Right ventricle myocardium inferior (tissue), 1 donor: ENCODE measurements around the gene EPO. TPM values are rescaled to one million over a fixed set of nuclear protein-coding genes. Genes with fewer than 3 reads are reported as not detected.

Experiments
- ATAC-seq: fragments of 200-7000 bp; cut with Tn5 transposase; one replicate; pipeline ENCODE4 v1.9.1; 2020; ENCODE audit warnings: mild to moderate bottlenecking, moderate library complexity
- DNase-seq: peaks from one replicate; pipeline ENCODE4 v3.0.0; 2021; ENCODE audit errors: missing footprints
- intact Hi-C: fragments of 100-400 bp; cut with DNase I; formaldehyde crosslinking; loops from one replicate; pipeline ENCODE4 v1.11.0; 2022
- total RNA-seq: library from RNA; stranded (reverse); fragmentation: NEBNext Ultra II Directional; extraction: Animal tissue kit (Norgen Biotek cat#: 25700); gene quantifications from one replicate; pipeline ENCODE4 v1.2.1, GENCODE V29; 2021
- donor health status: DM: no; HTN: yes; CAD: no; lungs with severe emphysema.

The EPO gene
- total RNA-seq, 1 donor from 2014 or later: not detected

DNA sequence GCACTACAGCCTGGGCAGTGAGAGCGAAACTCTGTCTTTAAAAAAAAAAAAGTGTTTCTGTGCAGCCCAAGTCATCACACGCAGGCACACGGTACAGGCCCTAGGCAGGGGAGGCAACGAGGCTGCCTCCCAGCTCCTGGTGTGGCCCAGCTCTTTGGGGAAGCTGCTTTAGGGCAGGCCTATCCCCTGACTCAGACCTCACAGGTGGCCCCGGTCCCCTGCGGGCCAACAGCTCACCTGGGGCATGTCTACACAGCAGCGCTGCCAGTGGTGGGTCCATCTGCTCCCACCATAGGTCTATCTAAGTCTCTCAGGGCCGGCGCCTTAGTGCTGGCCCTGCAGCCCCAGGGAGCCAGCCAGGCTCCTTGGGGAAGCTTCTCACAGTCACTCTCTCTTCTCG is 44.6 kb downstream of the EPO start:
- intact Hi-C loops: no loop called here
- no peak for DNase-seq
- no peak for ATAC-seq

- ATAC-seq: no peak
- DNase-seq: no peak
- intact Hi-C loops: no loop called here
Measured at GRCh38 chr7:100765250-100765649, 45.0 kb downstream of the EPO start.

GRCh38 chr7:100768784-100769183 is 48.5 kb downstream of the EPO start:
- ATAC-seq: no peak
- intact Hi-C loops: no loop called here
- no peak for DNase-seq

Other genes with a start within 250 kb of the EPO start
- gene TSC22D4, start 241.3 kb upstream of the EPO start, total RNA-seq: 50.3 TPM
- 0.54 TPM for gene NYAP1, start 236.5 kb upstream of the EPO start, total RNA-seq
- 21.5 TPM for gene AGFG2, start 181.3 kb upstream of the EPO start, total RNA-seq
- 0.84 TPM for gene SAP25, start 146.6 kb upstream of the EPO start, total RNA-seq
- gene LRCH4, start 134.3 kb upstream of the EPO start, total RNA-seq: 29.3 TPM
- gene FBXO24, start 134.1 kb upstream of the EPO start, total RNA-seq: 0.41 TPM
- gene PCOLCE, start 118.1 kb upstream of the EPO start, total RNA-seq: 56.0 TPM
- 9.3 TPM for gene MOSPD3, start 107.9 kb upstream of the EPO start, total RNA-seq
- 0.22 TPM for gene TFR2, start 78.9 kb upstream of the EPO start, total RNA-seq
- not detected for gene ACTL6B, start 64.0 kb upstream of the EPO start, total RNA-seq
- 120 TPM for gene GNB2, start 46.7 kb upstream of the EPO start, total RNA-seq
- 25.4 TPM for gene GIGYF1, start 26.2 kb upstream of the EPO start, total RNA-seq
- gene POP7, start 14.3 kb upstream of the EPO start, total RNA-seq: 29.2 TPM
- not detected for gene ZAN, start 13.1 kb downstream of the EPO start, total RNA-seq
- 27.0 TPM for gene EPHB4, start 107.1 kb downstream of the EPO start, total RNA-seq
- gene SLC12A9, start 132.2 kb downstream of the EPO start, total RNA-seq: 10.2 TPM
- 15.5 TPM for gene TRIP6, start 146.9 kb downstream of the EPO start, total RNA-seq
- gene SRRT, start 154.6 kb downstream of the EPO start, total RNA-seq: 70.5 TPM
- gene UFSP1, start 169.2 kb downstream of the EPO start, total RNA-seq: 1.9 TPM
- gene ACHE, start 175.4 kb downstream of the EPO start, total RNA-seq: 0.73 TPM
- 0.51 TPM for gene MUC3A, start 229.1 kb downstream of the EPO start, total RNA-seq
- not detected for gene MUC12, start 249.1 kb downstream of the EPO start, total RNA-seq